ENCODE measurements around the gene IL19.

DNA sequence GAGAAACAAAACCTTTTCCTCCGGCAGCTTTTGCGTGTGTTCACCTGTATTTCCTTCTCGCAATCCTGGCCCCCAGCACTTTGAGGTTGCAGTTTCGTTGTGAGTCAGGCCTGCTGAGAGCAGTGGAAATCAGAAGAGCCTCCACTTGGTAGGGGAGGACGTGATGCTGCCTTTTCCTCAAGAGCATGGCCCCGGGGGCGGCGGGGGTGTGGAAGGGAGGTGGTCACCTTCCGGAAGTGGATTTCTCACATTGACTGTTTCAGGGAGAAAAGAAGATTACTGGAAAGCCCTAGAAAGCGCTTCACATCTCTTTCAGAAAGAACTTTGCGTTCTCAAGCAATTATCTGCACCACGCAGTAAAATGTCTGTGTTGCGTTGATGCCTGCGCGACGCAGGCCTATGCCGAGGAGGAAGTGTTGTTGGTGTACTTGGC is 13.9 kb downstream of the IL19 start:
- TF ChIP-seq, protein P1, sequence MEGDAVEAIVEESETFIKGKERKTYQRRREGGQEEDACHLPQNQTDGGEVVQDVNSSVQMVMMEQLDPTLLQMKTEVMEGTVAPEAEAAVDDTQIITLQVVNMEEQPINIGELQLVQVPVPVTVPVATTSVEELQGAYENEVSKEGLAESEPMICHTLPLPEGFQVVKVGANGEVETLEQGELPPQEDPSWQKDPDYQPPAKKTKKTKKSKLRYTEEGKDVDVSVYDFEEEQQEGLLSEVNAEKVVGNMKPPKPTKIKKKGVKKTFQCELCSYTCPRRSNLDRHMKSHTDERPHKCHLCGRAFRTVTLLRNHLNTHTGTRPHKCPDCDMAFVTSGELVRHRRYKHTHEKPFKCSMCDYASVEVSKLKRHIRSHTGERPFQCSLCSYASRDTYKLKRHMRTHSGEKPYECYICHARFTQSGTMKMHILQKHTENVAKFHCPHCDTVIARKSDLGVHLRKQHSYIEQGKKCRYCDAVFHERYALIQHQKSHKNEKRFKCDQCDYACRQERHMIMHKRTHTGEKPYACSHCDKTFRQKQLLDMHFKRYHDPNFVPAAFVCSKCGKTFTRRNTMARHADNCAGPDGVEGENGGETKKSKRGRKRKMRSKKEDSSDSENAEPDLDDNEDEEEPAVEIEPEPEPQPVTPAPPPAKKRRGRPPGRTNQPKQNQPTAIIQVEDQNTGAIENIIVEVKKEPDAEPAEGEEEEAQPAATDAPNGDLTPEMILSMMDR (IDR thresholded peaks at IDR 0.05): no peak
- TF ChIP-seq EP300 (IDR thresholded peaks at IDR 0.05): no peak

All from stomach (tissue), 4 donors.